HepG2 (cell line): ENCODE results near the gene LEPROT. TPM values are rescaled to one million over a fixed set of nuclear protein-coding genes. Genes with fewer than 3 reads are reported as not detected.

Experiments used
- ATAC-seq: fragments of 200-7000 bp; cut with Tn5 transposase; 3 replicates; pipeline ENCODE4 v1.9.1; 2020; ENCODE audit warnings: mild to moderate bottlenecking, moderate library complexity
- BruUV-seq: library from RNA; stranded (reverse); fragments of 400-500 nt; replicated peaks from 2 replicates; lab custom pipeline; 2021; lab: Mats Ljungman, UMichigan
- CTCF ChIA-PET: fragments of 300-600 bp; formaldehyde crosslinking; extraction: SDS; loops from one replicate; lab custom pipeline; 2021; ENCODE audit warnings: low total read pairs, inconsistent platforms, low intra/inter-chr PET ratio; lab: Yijun Ruan, JAX
- POLR2A ChIA-PET: fragments of 350-600 bp; sonication (Branson Sonifier 250); formaldehyde crosslinking; loops from one replicate; lab custom pipeline; 2020; ENCODE audit warnings: antibody characterized with exemption, inconsistent platforms; lab: Yijun Ruan, JAX
- DNase-seq: peaks from one replicate; pipeline ENCODE4 v3.0.0-alpha.2; 2015; ENCODE audit warnings: low spot score
- FAIRE-seq: peaks from 3 replicates; lab custom pipeline; 2011; peaks lifted over from hg19 to GRCh38; lab: Jason Lieb, UNC
- H2AFZ ChIP-seq: one replicate; pipeline ENCODE4 v1.6.1; 2011; ENCODE audit warnings: low read length, inconsistent platforms
- H3K27ac ChIP-seq: fragments of 300-600 bp; 3 replicates; pipeline ENCODE4 v1.8.0; 2011; ENCODE audit warnings: mixed run types, mild to moderate bottlenecking, mixed read lengths, low read length, inconsistent platforms; ENCODE audit not compliant: insufficient read depth; ENCODE audit errors: extremely low read length
- H3K27me3 ChIP-seq, 2 experiments: fragments of 200-600 bp in 1 of 2; 2 replicates in 1 of 2; 3 replicates in 1 of 2; pipeline versions ENCODE4 v1.6.0 to v1.8.0; 2011; ENCODE audit warnings: low read length in 2 of 2, mild to moderate bottlenecking in 2 of 2, moderate library complexity in 2 of 2, inconsistent platforms in 1 of 2; ENCODE audit not compliant: insufficient read depth in 2 of 2, control insufficient read depth in 1 of 2
- H3K36me3 ChIP-seq, 2 experiments: fragments of 200-600 bp in 1 of 2; replicated peaks in 1 of 2; 2 replicates in 1 of 2; 3 replicates in 1 of 2; pipeline versions ENCODE4 v1.5.1 to v1.8.0; 2011; ENCODE audit warnings: low read length in 2 of 2, inconsistent platforms in 1 of 2; ENCODE audit not compliant: insufficient read depth in 2 of 2, control insufficient read depth in 1 of 2
- H3K4me1 ChIP-seq: 2 replicates; pipeline ENCODE4 v1.5.1; 2012; ENCODE audit warnings: low read length, inconsistent platforms; ENCODE audit not compliant: insufficient read depth
- H3K4me2 ChIP-seq: 2 replicates; pipeline ENCODE4 v1.6.0; 2011; ENCODE audit warnings: low read depth, low read length, inconsistent platforms
- H3K4me3 ChIP-seq, 3 experiments: fragments of 200-600 bp in 1 of 3; sonication (generic), shearing (Covaris generic) in 1 of 3; replicated peaks in 1 of 3; 2 replicates each; pipeline ENCODE4 v1.5.1; 2011 to 2016; ENCODE audit warnings: low read length in 3 of 3, inconsistent platforms in 2 of 3, low read depth in 2 of 3, mild to moderate bottlenecking in 2 of 3, control low read depth in 1 of 3, mixed read lengths in 1 of 3; ENCODE audit not compliant: insufficient read depth in 1 of 3
- H3K79me2 ChIP-seq: one replicate; pipeline ENCODE4 v1.6.1; 2011; ENCODE audit warnings: low read length, inconsistent platforms; ENCODE audit not compliant: insufficient read depth
- H3K9ac ChIP-seq: 2 replicates; pipeline ENCODE4 v1.6.0; 2011; ENCODE audit warnings: mild to moderate bottlenecking, low read depth, low read length, inconsistent platforms; ENCODE audit not compliant: insufficient read depth
- H3K9me3 ChIP-seq: 2 replicates; pipeline ENCODE4 v1.5.1; 2012; ENCODE audit warnings: mild to moderate bottlenecking, low read length
- H4K20me1 ChIP-seq: 2 replicates; pipeline ENCODE4 v1.6.0; 2011; ENCODE audit warnings: inconsistent platforms, mild to moderate bottlenecking, low read length, moderate library complexity; ENCODE audit not compliant: insufficient read depth
- CENPX ChIP-seq: sonication (generic); formaldehyde crosslinking; IDR thresholded peaks from 2 replicates; pipeline ENCODE4 v1.9.0; 2021; ENCODE audit warnings: mild to moderate bottlenecking, missing genetic modification reagents, moderate library complexity
- KDM5A ChIP-seq: fragments of 200-600 bp; sonication (generic); IDR thresholded peaks from 2 replicates; pipeline ENCODE4 v1.7.0; 2018; ENCODE audit warnings: antibody characterized with exemption, mild to moderate bottlenecking, low read length, borderline replicate concordance
- NCOA2 ChIP-seq: sonication (generic); formaldehyde crosslinking; IDR thresholded peaks from 2 replicates; pipeline ENCODE4 v1.8.0; 2022; ENCODE audit warnings: inconsistent platforms
- ZNF816 ChIP-seq: sonication (generic); formaldehyde crosslinking; IDR thresholded peaks from 2 replicates; pipeline ENCODE4 v1.8.0; 2022; ENCODE audit warnings: missing genetic modification reagents, mild to moderate bottlenecking, borderline replicate concordance
- ZSCAN30 ChIP-seq: sonication (generic); formaldehyde crosslinking; IDR thresholded peaks from 2 replicates; pipeline ENCODE4 v1.5.0; 2020; ENCODE audit warnings: mild to moderate bottlenecking, missing genetic modification reagents
- WGBS: methylation state at CpG from one replicate; pipeline ENCODE4 v1.1.6; 2017; ENCODE audit warnings: low lambda C conversion rate; 5-methylcytosine and 5-hydroxymethylcytosine counted together
- in situ Hi-C: cut with HindIII; loops from 2 replicates; pipeline ENCODE4 v1.10.0; 2017; ENCODE audit warnings: low pct_unique_long_range_greater_than_20kb; ENCODE audit not compliant: extremely low pct_ligation_motif_present
- intact Hi-C: fragments of 100-400 bp; cut with micrococcal nuclease; formaldehyde crosslinking; loops from one replicate; pipeline ENCODE4 v1.10.0; 2022; ENCODE audit not compliant: unreplicated experiment
- polyA plus RNA-seq, 8 experiments: library from polyadenylated mRNA; depleted of rRNA in 3 of 8; stranded (reverse) in 7 of 8; unstranded in 1 of 8; fragments of >200 nt; fragmentation: Illumina TruSeq in 4 of 8; extraction: Trizol in 4 of 8; gene quantifications; 2 replicates each; pipeline versions ENCODE4 v1.2.1 to v1.2.3, GENCODE V29; 2011 to 2016; ENCODE audit warnings: low read depth in 4 of 8, missing spikeins in 1 of 8, mixed read lengths in 1 of 8; ENCODE audit not compliant: insufficient read depth in 1 of 8
- total RNA-seq, 5 experiments: library from RNA; depleted of rRNA; stranded (reverse); fragments of >200 nt; fragmentation: Illumina TruSeq; extraction: Trizol; gene quantifications; 2 replicates each; pipeline ENCODE4 v1.2.3, GENCODE V29; 2016; ENCODE audit warnings: low read depth in 1 of 5
- TF ChIP-seq, protein P1 (sequence below): fragments of 450-650 bp; IDR thresholded peaks from 2 replicates; pipeline ENCODE4 v1.6.1; 2017

LEPROT gene
- total and polyA plus RNA-seq, 2 of the 13 experiments (the other 11 are each of a cell fraction or from before 2014, with no cell fraction given), result 36.8 to 51.4 TPM

DNA sequence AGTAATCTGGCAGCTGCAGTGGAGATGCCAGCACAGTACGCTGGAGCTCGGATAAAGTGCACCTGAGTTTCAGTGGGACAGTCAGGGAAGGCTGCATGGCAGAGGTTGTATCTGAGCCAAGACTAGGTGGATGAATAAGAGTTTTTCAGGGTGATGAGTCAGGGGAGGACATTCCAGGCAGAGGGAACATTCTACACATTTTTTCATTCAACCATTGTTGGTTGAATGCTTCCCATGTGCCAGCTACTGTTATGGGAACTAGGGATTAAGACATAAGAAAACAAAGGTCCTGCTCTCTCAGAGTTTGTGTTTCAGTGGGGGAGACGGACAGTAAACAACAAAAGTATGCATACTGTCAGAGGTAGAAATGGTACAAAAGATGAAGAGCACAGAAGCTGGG is 5.2 kb downstream of the LEPROT start (continued):
- TF ChIP-seq ZSCAN30 (CRISPR knock-in tag), result no peak
- TF ChIP-seq ZNF816 (CRISPR knock-in tag), result no peak
- peak; percentile 30; the same call in 1 of the 2 replicates for TF ChIP-seq NCOA2 (CRISPR knock-in tag)
- TF ChIP-seq, protein P1, sequence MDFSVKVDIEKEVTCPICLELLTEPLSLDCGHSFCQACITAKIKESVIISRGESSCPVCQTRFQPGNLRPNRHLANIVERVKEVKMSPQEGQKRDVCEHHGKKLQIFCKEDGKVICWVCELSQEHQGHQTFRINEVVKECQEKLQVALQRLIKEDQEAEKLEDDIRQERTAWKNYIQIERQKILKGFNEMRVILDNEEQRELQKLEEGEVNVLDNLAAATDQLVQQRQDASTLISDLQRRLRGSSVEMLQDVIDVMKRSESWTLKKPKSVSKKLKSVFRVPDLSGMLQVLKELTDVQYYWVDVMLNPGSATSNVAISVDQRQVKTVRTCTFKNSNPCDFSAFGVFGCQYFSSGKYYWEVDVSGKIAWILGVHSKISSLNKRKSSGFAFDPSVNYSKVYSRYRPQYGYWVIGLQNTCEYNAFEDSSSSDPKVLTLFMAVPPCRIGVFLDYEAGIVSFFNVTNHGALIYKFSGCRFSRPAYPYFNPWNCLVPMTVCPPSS, result no peak
- no peak for TF ChIP-seq CENPX (CRISPR knock-in tag)
- TF ChIP-seq KDM5A, result no peak

DNA sequence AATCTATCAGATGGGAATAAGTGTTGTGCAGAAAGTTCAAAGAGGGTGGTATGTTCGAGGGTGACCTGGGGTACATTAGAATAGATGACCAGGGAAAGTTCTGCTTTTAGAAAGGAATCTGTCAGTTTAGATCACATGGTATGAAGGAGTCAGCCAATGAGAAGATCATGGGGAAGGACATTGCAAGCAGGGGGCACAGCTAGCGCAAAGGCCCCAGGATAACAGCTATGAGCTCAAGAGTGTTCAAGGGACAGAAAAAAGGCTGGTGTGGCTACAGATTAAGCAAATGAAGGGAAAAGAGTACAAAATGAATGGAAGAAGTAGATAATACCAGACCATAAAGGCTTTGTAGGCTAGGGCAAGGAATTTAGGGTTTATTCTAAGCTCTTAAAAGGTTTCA is 8.6 kb downstream of the LEPROT start:
- WGBS, result 100% methylated on average over 2 of the region's 2 CpGs
- no peak overlapping the region for H2AFZ ChIP-seq
- TF ChIP-seq CENPX (CRISPR knock-in tag), result no peak
- BruUV-seq, result no TSS peak
- H4K20me1 ChIP-seq, result no peaks in the 10 kb centered on the region
- H3K9me3 ChIP-seq, result no peaks in the 10 kb centered on the region
- intact Hi-C loops, result loop anchor here (10.0 kb wide), 2 partner anchors 284 to 364 kb away; partner anchors contain the start of gene AK4
- in situ Hi-C loops, result loop anchor here (25.0 kb wide), 1 partner anchor 258 kb away; no protein-coding TSS in a partner anchor
- CTCF ChIA-PET, result no interaction called here
- FAIRE-seq (no peak), DNase-seq (no peak), ATAC-seq (no peak)
- POLR2A ChIA-PET, result interaction anchor here (1.6 kb wide), 1 partner anchor 9 kb away, joined by 4 read pairs; the partner anchor contains the start of genes LEPR and LEPROT
- peaks cover 6 to 63% of the 10 kb centered on the region in 2 experiments for H3K36me3 ChIP-seq
- H3K4me2 ChIP-seq, result no peak overlapping the region
- H3K9ac ChIP-seq, result no peak overlapping the region
- no peak overlapping the region for H3K4me3 ChIP-seq
- H3K4me1 ChIP-seq, result peaks cover 21% of the 10 kb centered on the region
- H3K27me3 ChIP-seq, result no peaks in the 10 kb centered on the region
- no peak overlapping the region for H3K27ac ChIP-seq
- H3K79me2 ChIP-seq, result peaks cover 8% of the 10 kb centered on the region
